Hepatocyte (in vitro differentiated cells): ENCODE measurements around the gene CAMK1G. TPM values are rescaled to one million over a fixed set of nuclear protein-coding genes. Genes with fewer than 3 reads are reported as not detected.

Source experiments
- DNase-seq: peaks from one replicate; pipeline ENCODE4 v3.0.0-alpha.2; 2016; ENCODE audit warnings: low spot score
- H2AFZ ChIP-seq: fragments of 200-600 bp; sonication (generic); 2 replicates; pipeline ENCODE4 v1.6.0; 2016; ENCODE audit warnings: antibody characterized with exemption, mild to moderate bottlenecking
- H3K27ac ChIP-seq: fragments of 200-600 bp; sonication (generic); 2 replicates; pipeline ENCODE4 v1.5.1; 2016; ENCODE audit warnings: mild to moderate bottlenecking
- H3K27me3 ChIP-seq: fragments of 200-600 bp; sonication (generic); 2 replicates; pipeline ENCODE4 v1.6.1; 2016
- H3K36me3 ChIP-seq: fragments of 200-600 bp; sonication (generic); replicated peaks from 2 replicates; pipeline ENCODE4 v1.5.1; 2016; ENCODE audit warnings: low read depth; ENCODE audit not compliant: insufficient read depth
- H3K4me1 ChIP-seq: fragments of 200-600 bp; sonication (generic); 2 replicates; pipeline ENCODE4 v1.5.1; 2016; ENCODE audit warnings: mild to moderate bottlenecking, moderate library complexity; ENCODE audit not compliant: insufficient read depth
- H3K4me2 ChIP-seq: fragments of 200-600 bp; sonication (generic); 2 replicates; pipeline ENCODE4 v1.6.0; 2016
- H3K4me3 ChIP-seq: fragments of 200-600 bp; sonication (generic); 2 replicates; pipeline ENCODE4 v1.5.1; 2016; ENCODE audit warnings: mild to moderate bottlenecking
- H3K79me2 ChIP-seq: fragments of 200-600 bp; sonication (generic); 2 replicates; pipeline ENCODE4 v1.6.0; 2017; ENCODE audit warnings: mild to moderate bottlenecking
- H3K9me2 ChIP-seq: fragments of 200-600 bp; sonication (generic); replicated peaks from 2 replicates; pipeline ENCODE4 v1.6.0; 2017; ENCODE audit warnings: mild to moderate bottlenecking; ENCODE audit not compliant: insufficient read depth
- H3K9me3 ChIP-seq: fragments of 200-600 bp; sonication (generic); 2 replicates; pipeline ENCODE4 v1.5.1; 2016; ENCODE audit warnings: low read depth, mild to moderate bottlenecking
- H4K20me1 ChIP-seq: fragments of 200-600 bp; sonication (generic); 2 replicates; pipeline ENCODE4 v1.6.0; 2016; ENCODE audit warnings: mild to moderate bottlenecking; ENCODE audit not compliant: insufficient read depth, poor library complexity, severe bottlenecking
- EZH2 ChIP-seq: fragments of 200-600 bp; sonication (generic); IDR thresholded peaks from 2 replicates; pipeline ENCODE4 v1.6.1; 2016; ENCODE audit warnings: antibody characterized with exemption, mild to moderate bottlenecking, borderline replicate concordance
- EZH2phosphoT487 ChIP-seq: fragments of 200-600 bp; sonication (generic); IDR thresholded peaks from one replicate; pipeline ENCODE4 v1.6.1; 2018; ENCODE audit warnings: antibody characterized with exemption, mild to moderate bottlenecking, low read depth, moderate library complexity; ENCODE audit not compliant: unreplicated experiment, severe bottlenecking
- WGBS: methylation state at CpG from one replicate; pipeline ENCODE4 v1.1.6; 2016; ENCODE audit warnings: low lambda C conversion rate; ENCODE audit errors: missing lambda C conversion rate; 5-methylcytosine and 5-hydroxymethylcytosine counted together
- polyA plus RNA-seq: library from polyadenylated mRNA; unstranded; fragments of >200 nt; fragmentation: Nextera tagmentation; extraction: Ambion mirVana; gene quantifications from 2 replicates; pipeline ENCODE4 v1.2.1, GENCODE V29; 2016
- total RNA-seq: library from RNA; depleted of rRNA; stranded (reverse); fragments of >200 nt; gene quantifications from 2 replicates; pipeline ENCODE4 v1.2.3, GENCODE V29; 2014
- TF ChIP-seq, protein P1 (sequence below): fragments of 200-600 bp; sonication (generic); IDR thresholded peaks from 2 replicates; pipeline ENCODE4 v1.5.1; 2016; ENCODE audit warnings: antibody characterized with exemption, mild to moderate bottlenecking; ENCODE audit not compliant: poor library complexity

Gene CAMK1G
- total and polyA plus RNA-seq, 2 experiments from 2014 or later, result 1.1 to 1.2 TPM

- WGBS, result 71% methylated on average over 15 of the region's 15 CpGs
These were observed 41.3 kb downstream of the CAMK1G start for GRCh38 chr1:209624558-209625549.

GRCh38 chr1:209625791-209626285 is 42.3 kb downstream of the CAMK1G start:
- no peak for DNase-seq
- H3K36me3 ChIP-seq, result no peaks in the 10 kb centered on the region
- TF ChIP-seq EZH2phosphoT487 (no peak), EZH2 (no peak)
- TF ChIP-seq, protein P1, sequence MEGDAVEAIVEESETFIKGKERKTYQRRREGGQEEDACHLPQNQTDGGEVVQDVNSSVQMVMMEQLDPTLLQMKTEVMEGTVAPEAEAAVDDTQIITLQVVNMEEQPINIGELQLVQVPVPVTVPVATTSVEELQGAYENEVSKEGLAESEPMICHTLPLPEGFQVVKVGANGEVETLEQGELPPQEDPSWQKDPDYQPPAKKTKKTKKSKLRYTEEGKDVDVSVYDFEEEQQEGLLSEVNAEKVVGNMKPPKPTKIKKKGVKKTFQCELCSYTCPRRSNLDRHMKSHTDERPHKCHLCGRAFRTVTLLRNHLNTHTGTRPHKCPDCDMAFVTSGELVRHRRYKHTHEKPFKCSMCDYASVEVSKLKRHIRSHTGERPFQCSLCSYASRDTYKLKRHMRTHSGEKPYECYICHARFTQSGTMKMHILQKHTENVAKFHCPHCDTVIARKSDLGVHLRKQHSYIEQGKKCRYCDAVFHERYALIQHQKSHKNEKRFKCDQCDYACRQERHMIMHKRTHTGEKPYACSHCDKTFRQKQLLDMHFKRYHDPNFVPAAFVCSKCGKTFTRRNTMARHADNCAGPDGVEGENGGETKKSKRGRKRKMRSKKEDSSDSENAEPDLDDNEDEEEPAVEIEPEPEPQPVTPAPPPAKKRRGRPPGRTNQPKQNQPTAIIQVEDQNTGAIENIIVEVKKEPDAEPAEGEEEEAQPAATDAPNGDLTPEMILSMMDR, result no peak
- H3K4me1 ChIP-seq, result no peaks in the 10 kb centered on the region
- no peak overlapping the region for H3K4me3 ChIP-seq
- H3K27me3 ChIP-seq, result no peaks in the 10 kb centered on the region
- no peaks in the 10 kb centered on the region for H3K9me3 ChIP-seq
- H2AFZ ChIP-seq, result no peak overlapping the region
- 94% methylated on average over 17 of the region's 18 CpGs for WGBS
- H3K9me2 ChIP-seq, result no peaks in the 10 kb centered on the region
- H3K4me2 ChIP-seq, result no peak overlapping the region
- no peak overlapping the region for H3K27ac ChIP-seq
- no peaks in the 10 kb centered on the region for H3K79me2 ChIP-seq
- no peaks in the 10 kb centered on the region for H4K20me1 ChIP-seq

More at GRCh38 chr1:209624558-209625549, 41.3 kb downstream of the CAMK1G start:
- no peaks in the 10 kb centered on the region for H3K9me2 ChIP-seq
- H3K9me3 ChIP-seq, result no peaks in the 10 kb centered on the region
- H3K79me2 ChIP-seq, result no peaks in the 10 kb centered on the region
- H3K4me2 ChIP-seq, result no peak overlapping the region
- no peak overlapping the region for H2AFZ ChIP-seq
- no peaks in the 10 kb centered on the region for H4K20me1 ChIP-seq
- H3K4me3 ChIP-seq, result no peak overlapping the region
- TF ChIP-seq EZH2phosphoT487 (no peak), EZH2 (no peak)
- TF ChIP-seq, protein P1, result no peak
- H3K4me1 ChIP-seq, result peaks cover 3% of the 10 kb centered on the region
- H3K36me3 ChIP-seq, result no peaks in the 10 kb centered on the region
- H3K27me3 ChIP-seq, result no peaks in the 10 kb centered on the region
- DNase-seq, result no peak
- no peak overlapping the region for H3K27ac ChIP-seq

GRCh38 chr1:209626346-209627026 is 43.0 kb downstream of the CAMK1G start:
- Histone ChIP-seq H3K9me3 (no peaks in the 10 kb centered on the region), H3K9me2 (no peaks in the 10 kb centered on the region), H3K4me1 (no peaks in the 10 kb centered on the region), H3K4me2 (no peak overlapping the region), H4K20me1 (no peaks in the 10 kb centered on the region), H3K36me3 (no peaks in the 10 kb centered on the region), H3K4me3 (no peak overlapping the region), H3K79me2 (no peaks in the 10 kb centered on the region), H3K27ac (no peak overlapping the region), H3K27me3 (no peaks in the 10 kb centered on the region), H2AFZ (no peak overlapping the region)
- DNase-seq, result no peak
- WGBS, result 92% methylated on average over 19 of the region's 19 CpGs
- no peak for TF ChIP-seq EZH2
